ENCODE results near the gene CNOT1.

CNOT1 gene

DNA sequence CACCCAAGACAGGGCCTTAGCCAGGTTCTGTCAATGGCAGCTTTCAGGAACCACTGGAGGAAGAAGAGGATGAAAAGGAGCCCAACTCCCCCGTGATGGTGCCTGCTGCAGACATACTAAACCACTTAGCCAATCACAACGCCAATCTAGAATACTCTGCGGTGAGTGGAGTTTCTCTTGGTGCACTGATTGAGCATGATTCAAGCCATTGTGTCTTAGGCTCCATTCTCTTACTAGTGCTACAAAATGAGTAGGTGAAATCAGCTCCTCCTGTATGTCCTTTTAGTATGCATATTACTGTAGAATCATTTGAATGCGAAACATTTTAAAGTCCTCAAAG lies 112.9 kb downstream of the CNOT1 start:
- DNase-seq (ENCODE audit: low read depth) = no peak

DNA sequence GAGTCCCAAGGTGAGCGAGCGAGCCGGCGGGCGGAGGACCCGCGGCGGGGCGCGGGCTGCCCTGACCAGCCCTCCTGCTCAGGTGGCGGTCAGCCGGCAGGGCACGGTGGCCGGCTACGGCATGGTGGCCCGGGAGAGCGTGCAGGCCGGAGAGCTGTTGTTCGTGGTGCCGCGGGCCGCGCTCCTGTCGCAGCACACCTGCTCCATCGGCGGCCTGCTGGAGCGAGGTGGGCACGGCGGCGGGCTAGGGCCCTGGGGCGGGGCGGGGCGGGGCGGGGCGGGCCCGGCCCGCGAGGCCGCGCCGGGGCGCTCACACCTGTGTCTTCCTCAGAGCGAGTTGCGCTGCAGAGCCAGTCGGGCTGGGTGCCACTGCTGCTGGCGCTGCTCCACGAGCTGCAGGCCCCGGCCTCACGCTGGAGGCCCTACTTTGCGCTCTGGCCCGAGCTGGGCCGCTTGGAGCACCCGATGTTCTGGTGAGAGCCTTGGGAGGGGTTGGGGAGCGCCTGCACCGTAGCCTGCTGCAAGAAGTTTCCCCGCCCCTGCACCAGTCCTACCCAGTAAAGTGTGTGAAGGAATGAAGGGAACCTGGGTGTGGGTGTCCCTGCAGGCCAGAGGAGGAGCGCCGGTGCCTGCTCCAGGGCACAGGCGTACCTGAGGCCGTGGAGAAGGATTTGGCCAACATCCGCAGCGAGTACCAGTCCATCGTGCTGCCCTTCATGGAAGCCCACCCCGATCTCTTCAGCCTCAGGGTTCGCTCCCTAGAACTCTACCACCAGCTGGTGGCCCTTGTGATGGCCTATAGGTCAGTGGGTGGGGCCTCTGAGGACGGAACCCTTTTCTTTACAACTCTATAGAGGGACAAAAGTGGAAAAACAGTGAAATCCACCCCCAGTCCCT lies 113.5 kb downstream of the CNOT1 start:
- DNase-seq (ENCODE audit: low read depth) = no peak

DNA sequence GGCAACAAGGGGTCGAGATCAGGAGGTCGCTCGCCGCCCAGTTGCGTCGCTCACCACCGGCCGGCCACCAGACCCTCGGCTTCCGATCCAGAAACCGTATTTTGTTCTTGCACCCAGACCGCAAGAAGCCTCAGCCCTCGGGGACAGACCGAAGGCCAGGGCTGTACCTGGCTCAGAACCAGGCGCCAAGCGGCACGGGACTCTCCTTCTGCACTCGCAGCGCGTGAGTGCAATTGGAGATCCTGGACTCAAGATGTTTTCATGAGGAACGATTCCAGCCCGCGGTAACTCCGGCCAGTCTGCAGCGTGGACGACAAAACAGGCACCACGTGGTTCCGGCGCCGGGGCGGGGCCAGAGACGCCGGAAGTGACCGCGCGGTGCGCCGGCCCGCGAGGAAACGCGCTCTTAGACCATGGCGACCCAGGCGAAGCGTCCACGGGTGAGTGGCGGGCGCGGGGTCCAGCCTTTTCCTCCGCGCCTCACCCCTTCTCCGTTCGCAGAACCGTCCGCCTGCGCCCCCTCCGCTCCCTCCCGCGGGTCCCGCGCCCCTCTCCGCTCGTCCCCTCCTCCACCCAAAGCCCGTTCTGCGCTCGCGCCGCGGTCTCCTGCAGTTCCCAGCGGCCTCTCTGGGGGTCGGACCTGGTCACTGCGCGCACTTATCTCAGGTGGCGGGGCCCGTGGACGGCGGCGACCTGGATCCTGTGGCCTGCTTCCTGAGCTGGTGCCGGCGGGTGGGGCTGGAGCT lies 114.3 kb downstream of the CNOT1 start, which contains the start of gene SETD6:
TSS of gene SETD6 (plus strand) at position 393 of the 746 bp plus-strand sequence. CDS start at position 414, 21 bp downstream.
- DNase-seq (ENCODE audit: low read depth) = peak; percentile 71

DNA sequence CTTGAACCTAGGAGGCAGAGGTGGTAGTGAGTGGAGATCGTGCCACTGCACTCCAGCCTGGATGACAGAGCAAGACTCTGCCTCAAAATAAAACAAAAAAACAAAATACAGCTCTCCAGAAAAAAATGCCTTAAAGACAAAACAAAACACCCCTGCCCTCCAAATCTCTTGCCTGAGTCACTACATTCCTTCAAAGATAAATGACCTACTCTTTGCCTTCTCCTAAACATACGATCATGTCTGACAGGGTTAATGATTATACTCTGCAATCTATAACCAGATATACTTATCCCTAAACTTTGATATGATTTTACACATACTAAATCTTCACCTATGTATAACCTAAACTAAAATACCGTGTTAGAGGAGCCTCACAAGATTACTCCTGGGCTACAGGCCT lies 115.8 kb downstream of the CNOT1 start:
- DNase-seq (ENCODE audit: low read depth) = no peak

DNA sequence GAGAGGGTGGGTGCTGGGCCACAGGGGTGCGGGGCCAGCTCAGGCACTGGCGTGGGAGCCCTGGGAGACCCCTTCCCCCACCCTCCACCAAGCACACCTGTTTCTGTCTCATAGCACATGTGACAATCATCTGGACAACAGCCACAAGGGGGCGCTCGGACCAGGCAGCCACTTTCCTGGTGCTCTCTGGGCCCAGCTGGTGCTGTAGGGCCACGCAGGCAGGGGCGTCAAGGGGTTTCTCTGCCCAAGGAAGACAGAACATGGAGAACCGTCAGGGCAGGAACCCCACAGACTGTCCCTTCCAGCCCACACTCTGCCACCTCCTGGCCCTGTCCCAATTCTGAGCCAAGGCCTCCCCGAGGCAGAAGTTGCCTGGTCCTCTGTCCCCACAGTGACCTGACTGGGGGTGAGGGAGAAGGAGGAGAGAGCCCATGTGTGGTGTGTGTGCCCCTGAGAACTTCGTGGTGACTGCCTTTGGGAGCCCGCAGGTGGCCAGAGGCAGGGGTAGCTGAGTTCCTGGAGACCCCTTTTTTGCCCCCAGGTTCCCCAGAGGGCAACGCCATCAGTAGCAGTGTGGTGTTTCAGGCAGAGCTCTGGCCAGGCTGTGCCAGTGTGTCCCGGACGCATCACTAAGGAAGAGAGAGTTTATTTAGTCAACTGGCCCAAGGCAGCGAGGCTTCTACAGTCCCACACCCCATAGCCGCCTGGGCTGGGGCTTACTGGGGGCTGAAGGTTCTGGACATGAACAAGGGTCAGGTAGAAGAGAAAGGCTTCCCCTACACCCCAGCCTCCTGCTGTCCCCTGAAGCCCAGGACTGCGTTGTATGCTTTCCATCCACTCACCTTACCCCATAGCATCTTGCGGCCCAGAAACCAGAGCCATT lies 117.5 kb downstream of the CNOT1 start:
- DNase-seq (ENCODE audit: low read depth) = peak; percentile 18

DNA sequence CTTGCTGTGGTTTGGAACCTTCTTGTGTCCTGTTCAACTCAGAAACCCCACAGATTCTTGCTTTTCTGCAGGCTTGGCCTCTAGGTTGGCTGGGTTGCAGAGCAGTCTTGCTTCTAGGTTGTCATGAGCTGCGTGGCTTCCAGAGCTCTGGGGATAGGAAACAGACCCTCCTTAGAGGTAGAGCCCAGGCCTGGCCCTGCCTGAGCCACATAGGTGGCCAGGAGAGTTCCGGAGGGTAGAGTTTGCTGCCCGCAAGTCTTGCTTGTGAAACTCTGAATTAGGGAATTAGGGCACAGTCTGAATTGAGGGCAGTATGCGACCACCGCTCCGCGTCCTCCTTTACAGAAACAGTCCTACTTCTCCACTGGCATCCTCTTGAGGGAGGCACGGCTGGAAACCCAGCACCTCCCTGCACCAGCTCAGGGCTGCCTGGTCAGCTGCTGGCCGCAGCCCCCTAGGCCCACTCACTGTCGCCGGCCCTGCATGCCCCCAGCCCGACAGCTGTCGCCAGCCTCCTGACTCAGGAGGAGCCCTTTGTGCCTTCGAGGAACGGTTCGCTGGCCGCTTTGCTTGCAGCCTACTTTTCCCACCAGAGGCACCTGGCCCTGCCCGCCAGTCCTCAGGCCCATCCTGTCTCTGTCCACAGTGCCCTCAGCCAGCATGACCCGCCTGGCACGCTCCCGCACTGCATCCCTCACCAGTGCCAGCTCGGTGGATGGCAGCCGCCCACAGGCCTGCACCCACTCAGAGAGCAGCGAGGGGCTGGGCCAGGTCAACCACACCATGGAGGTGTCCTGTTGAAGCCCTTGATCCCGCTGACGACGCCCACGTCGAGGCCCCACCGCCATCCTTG lies 118.6 kb downstream of the CNOT1 start:
- DNase-seq (ENCODE audit: low read depth) = no peak

DNA sequence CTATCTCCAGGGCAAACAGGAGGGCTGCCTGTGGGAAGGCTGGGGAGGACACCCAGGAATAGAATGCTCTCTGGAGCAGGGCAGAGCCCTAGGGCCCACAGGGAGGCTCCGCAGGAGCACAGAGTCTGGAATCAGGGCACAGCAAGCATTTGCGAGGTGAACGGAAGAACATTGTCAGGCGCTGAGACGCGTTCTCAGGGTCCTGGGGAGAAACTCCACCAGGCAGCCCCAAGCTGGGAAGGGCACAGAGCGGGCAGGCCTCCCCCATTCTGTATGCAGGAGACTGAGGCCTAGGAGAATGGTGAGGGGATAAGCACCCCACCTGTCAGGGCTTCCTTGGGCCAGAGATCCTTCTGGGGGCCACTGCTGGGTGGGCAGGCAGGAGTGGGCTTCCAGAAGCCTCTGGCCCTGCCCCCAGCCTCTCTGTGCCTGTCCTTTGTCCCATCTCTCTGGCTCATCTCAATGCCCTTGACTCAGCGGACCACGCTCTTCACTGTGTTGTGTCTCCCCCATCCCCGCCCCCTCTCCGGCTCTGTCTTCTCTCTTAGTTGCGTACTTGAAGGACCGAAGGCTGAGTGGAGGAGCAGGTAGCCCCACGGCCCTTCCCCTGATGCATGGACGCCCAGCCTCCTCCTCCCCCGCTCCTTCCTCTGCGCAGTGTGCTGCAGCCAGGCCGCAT lies 119.4 kb downstream of the CNOT1 start:
- DNase-seq (ENCODE audit: low read depth) = no peak

DNA sequence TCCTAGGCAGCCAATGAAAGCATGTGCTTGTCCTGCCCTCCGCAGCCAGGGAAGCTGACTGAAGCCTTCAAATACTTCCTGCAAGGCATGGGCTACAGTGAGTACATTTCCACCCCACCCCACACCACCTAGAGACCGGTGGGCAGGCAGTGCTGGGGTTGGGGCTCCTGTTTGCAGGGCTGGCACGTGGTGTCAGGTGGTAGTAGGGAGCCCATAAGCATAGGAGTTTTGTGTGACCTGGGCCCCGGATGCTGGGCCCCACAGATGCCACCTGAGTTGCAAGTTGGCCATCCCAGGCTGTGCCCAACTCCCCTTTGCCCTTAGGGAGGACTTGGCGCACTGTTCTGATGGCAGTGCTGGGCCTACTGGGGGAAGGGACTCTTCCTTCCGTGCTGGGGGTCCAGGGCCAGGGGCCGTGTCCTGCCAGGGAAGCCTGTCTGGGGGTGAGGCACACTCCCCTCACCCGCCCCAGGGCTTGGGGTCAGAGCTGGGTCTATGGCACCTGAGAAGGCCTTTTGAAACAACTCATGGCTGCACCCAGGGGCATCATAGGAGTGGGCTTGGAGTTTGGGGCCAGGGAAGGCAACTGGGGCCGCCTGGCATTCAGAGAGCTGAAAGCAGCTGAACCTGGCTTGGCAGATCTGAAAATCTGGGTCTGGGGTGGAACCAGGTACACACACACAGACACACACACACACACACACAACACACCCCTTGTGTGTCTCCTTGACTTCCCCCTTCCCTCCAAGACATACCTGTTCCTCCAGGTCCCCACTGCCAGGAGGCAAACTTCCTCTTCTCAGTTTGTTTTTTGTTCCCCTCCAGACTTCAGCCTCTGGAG lies 120.2 kb downstream of the CNOT1 start:
- no peak for DNase-seq (ENCODE audit: low read depth)

DNA sequence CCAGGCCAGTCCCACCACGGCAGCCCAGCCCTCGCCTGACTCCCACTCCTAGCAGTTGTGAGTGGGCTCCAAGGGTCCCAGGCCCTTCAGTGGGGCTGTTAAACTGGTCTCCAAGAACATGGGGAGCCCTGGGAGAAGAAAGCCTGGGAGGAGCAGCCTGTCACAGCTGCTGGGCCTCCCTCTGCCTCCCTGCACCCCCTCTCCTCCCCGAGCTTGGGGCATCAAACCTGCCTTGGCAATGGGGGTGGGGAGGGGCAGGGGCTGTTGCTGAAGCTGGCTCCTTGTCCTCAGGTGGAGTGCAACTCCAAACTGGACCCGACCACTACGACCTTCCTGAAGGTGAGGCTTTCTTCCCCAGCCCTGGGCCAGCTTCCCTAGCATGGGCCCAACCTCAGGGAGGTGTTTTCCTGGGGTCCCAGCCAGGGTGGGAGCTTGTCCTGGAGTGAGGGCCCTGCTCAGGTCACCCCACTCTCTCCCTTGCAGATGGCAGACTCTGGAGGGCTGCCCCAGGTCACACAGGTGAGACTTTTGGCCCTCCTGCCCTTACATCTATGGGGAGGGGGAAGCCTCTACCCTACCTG lies 120.9 kb downstream of the CNOT1 start:
- DNase-seq (ENCODE audit: low read depth) = no peak

DNA sequence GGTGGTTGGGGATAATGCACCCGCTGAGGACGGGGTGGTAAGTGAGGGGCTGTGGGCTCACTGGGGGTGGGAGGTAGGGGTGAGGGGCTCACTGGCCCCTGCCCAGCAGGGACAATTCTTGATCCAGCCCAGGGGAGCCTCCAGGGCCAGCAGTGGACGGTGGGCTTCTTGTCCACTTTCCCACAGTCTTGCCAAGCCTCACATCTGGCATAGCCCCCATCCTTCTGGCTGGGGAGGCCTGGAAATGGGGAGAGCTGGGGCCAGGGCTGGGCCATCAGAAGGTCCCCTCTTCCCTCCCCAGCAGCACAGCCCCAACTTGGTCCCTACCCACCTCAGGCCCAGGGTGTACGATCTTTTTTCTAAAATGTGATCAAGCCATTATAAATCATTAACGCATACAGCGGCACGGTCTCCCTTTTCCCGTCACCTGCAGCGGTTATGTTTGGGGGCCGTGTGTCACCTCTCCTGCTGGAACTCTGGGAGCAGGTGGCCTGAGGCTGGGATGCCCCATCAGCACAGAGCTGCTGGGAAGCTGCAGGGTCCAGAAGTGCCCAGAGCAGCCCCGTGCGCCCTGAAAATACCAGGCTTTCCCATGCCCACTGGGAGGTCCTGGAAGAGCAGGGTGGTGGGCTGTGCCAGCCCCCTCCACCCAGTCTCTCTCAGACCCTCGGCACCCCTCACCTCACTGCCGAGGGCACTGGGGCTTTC lies 121.5 kb downstream of the CNOT1 start:
- DNase-seq (ENCODE audit: low read depth) = no peak

DNA sequence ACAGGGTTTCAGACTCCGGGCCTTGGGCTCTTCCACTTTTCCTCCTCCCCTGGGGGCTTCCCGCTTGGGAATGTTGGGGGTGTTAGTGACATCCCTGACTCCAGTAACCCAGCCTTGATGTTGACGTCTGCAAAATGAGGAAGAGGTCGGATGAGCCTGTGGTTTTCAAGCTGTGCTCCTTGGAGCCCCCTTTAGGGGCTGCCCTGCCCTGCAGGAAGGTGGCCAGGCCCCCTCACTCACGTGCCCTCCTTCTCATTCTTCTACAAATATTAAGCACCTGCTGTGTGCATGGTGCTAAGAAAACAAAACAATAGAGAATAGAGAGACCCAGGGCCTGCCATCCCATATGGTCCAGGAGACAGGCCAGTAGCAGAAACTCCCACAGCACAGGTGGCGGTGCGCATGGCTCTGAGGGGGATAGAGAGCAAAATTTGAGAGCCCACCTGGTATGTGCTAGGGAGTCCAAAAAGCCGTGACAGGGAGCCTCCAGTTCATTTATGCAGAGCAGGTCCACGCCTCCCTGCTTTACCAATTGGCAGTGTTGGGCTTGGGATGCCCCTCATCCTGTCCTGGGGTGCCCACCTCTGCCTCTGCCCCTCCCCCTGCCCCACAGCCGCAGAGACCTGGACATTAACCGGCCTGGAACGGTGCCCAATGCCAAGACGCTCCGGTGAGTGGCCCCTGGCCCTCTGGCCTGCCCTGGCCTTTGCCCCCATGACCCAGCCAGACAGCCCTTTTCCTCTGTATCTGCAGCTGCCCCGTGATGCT lies 122.2 kb downstream of the CNOT1 start:
- DNase-seq (ENCODE audit: low read depth) = no peak

DNA sequence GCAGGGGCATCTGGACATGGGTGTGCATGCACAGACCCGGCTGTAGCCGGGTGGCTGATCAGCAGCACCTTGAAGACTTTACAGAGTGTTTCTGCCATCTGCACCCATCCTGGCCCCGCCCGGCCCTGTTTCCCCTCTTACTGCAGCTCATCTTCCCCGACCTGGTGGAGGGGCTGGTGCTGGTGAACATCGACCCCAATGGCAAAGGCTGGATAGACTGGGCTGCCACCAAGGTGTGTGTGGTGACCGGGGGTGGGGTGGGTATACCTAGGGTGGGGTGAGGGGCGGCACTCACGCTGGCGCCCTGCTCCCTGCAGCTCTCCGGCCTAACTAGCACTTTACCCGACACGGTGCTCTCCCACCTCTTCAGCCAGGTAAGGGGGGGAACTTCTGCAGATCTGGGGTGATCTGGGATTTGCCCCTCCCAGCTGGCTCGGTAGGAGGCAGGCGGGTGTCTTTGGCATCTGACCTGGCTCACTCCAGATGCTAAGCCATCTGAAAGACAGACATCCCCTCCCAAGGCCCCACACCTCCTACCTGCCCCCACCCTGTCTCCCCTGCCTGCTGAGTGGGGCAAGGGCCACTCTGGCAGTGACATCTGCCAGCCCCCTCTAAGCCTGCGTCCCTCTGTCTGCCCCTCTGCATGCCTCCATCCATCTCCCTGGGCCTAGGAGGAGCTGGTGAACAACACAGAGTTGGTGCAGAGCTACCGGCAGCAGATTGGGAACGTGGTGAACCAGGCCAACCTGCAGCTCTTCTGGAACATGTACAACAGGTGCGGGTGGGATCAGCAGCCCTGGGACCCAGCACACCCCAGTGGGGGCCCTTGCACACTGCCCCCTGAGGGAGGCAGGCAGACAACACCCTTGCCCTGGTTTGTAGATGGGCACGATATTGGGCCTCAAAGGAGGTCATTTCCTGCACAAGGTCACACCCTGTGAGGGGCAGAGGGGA lies 123.1 kb downstream of the CNOT1 start:
- no peak for DNase-seq (ENCODE audit: low read depth)

DNA sequence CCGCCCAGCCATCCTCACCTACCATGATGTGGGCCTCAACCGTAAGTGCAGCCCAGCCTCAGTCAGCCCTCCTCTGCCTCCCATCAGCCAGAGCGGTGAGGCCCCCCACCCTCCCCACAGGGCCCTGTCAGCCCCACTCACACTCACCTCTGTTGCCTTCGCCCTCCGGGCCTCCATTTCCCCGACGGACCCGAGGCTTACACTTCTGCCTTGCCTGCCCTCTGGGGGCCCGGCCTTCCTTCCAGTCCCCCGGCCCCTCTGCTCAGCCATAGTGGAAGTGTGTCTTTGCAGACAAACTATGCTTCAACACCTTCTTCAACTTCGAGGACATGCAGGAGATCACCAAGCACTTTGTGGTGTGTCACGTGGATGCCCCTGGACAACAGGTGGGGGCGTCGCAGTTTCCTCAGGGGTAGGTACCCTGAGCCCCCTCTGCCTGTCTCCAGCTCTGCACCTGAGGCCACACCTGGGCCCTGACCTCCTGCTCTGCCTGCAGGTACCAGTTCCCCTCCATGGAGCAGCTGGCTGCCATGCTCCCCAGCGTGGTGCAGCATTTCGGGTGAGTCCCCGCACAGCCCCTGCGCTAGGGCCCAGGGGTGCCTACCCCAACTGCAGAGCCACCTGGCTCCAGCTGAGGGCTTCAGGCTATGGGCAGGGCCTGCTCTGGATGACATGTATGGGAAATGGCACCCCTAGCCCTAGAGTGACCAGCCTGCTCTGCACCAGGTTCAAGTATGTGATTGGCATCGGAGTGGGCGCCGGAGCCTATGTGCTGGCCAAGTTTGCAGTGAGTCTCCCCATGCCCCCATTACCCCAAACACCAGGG lies 125.5 kb downstream of the CNOT1 start:
- no peak for DNase-seq (ENCODE audit: low read depth)

DNA sequence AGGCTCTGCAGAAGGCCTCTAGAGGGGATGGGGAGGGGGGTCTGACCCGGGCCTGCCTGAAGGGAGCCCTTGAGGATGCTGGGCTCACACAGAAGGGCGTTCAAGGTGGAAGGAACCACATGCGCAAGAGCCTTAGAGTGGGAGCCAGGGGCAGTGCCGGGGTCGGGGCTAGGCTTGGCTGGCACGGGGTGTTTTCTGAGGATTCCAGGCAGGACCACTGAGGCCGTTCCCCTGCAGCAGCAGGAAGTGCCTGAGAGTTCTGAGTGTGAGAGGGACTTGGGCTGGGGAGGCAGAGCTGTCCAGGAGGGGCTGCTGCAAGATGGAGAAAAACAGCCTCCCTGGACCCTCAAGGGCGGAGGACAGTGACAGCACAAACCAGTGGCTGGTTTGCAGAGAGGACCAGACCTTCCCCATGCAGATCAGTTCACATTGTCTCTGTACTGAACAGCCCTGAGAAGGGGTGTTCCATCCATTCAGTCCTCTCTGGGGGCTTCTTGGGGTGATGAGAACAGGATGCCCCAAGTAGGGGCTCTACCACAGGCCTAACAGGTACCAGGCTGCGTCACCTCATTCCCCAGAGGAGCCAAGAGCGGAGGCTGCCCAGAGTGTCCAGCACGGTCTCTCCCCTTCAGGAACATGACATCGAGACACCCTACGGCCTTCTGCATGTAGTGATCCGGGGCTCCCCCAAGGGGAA lies 126.3 kb downstream of the CNOT1 start:
- DNase-seq (ENCODE audit: low read depth) = no peak

DNA sequence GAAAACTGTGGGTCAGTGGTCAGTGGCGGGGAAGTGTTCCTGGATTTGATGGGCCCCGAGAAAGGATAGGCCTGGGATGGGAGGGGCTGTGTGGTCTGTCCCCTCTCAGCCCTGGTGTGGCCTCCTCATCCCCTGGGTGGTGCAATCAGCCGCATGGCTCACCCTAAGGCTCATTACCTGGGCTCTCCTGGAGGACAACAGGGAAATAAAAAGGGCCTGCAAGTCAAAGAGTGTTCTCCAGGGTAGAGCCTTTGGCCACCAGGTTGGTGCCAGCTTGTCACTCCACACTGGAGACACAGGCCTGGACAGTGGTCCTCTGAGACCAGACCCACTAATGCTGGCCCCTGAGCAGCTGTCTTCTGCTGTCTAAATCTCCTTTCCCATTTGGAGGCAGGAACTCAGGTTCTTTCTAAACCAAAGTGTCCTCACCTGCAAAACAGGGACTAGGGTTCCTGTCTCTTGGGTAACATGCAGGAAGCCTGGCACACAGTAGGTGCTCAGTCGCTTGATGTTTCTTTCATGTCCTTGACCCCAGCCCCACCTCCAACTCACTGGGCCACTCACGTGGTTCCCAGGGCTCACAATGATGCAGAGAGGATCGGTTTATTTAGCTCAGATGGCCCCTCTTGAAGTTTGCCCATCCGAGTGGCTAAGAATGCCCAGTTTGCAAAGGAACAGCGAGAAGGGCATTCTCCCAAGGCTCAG lies 127.3 kb downstream of the CNOT1 start:
- DNase-seq (ENCODE audit: low read depth) = no peak

All from fibroblast of the conjunctiva (primary cell).